ENCODE results near the gene EXD3.
A peak's percentile ranks its signal among the peaks of the same experiment; 100 is the strongest.

EXD3 gene

GRCh38 chr9:137313326-137313936 is 109.5 kb downstream of the EXD3 start:
- DNase-seq = no peak

GRCh38 chr9:137312852-137313325 is 110.1 kb downstream of the EXD3 start:
- DNase-seq = no peak

DNA sequence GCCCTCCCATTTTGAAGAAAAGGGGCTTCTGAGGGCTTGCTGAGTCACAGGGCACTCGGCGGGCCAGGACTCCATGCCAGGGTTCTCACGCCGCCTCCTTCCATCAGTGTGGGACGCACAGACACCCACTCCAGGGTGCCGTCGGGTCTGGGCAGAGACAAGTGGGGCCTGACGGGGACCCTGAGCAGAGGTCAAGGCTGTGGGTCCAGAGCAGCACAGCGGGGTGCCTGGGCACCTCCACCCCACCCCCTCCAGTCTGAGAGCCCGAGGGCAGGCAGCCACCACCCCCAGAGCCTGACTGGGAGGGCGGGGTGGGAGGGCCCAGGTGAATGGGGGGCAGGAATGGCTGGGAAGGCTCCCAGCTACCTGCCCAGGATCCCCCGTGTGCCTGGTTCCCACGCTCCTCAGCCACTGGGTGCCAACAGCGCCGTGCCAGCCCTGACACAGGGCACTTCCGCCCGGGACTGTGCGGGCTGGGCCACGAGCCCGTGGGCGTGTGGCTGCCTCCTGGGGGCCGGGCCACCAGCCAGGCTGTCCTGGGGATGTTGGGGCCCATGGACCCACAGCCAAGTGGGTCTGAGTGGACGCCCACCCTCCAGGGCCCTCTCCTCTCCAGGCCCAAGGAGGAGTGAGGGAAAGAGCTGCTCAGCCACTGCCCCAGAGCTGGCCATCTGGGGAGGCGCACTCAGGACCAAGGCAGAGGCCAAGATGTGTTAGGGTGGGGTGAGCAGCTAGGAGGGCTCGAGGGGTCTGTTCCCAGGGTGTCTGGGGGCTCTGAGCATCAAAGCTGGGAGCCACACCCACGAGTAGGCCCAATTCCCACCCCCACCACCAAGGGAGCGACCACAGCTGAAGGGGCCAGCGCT is 110.7 kb downstream of the EXD3 start:
- DNase-seq = no peak

- DNase-seq = no peak
These were observed 111.6 kb downstream of the EXD3 start for GRCh38 chr9:137311171-137311985.

GRCh38 chr9:137310189-137311052 is 112.5 kb downstream of the EXD3 start:
- no peak for DNase-seq

DNA sequence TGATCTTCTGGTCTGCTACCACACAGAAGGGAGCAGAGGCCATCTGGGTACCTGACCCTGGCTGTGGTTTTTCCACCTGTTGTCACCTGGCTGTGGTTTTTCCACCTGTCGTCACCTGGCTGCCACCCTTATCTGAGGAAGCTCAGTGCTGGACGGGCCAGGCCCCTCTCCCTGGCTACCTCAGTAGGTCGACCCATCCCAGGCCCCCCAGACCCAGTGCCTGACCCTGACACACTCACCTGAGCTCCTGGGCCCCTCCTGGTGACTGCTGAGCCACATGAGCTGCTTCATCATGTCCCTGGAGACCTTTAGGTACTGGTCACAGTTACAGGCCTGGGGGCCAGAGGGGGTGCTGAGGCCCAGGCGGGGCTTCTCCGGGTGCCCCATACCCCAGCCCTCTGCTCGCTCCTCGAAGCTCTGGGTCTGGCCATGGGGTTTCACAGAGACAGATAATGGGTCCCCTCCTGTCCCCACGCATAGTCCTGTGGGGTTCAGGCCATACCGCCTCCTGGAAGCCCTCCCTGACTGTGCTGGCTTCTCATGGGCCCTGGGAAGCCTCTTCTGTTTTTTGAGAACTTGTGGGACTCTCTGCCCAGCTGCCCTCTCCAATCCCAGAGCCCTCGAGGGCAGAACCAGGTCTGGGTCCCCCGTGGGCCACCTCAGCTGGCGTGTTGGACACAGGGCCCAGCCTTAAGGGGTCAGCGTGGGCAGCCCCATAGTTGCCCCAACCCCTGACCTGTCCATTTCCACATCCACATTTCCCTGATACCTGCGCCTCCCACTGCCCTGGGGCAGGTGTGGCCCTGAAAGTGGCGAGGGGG is 113.4 kb downstream of the EXD3 start:
- DNase-seq = no peak

DNA sequence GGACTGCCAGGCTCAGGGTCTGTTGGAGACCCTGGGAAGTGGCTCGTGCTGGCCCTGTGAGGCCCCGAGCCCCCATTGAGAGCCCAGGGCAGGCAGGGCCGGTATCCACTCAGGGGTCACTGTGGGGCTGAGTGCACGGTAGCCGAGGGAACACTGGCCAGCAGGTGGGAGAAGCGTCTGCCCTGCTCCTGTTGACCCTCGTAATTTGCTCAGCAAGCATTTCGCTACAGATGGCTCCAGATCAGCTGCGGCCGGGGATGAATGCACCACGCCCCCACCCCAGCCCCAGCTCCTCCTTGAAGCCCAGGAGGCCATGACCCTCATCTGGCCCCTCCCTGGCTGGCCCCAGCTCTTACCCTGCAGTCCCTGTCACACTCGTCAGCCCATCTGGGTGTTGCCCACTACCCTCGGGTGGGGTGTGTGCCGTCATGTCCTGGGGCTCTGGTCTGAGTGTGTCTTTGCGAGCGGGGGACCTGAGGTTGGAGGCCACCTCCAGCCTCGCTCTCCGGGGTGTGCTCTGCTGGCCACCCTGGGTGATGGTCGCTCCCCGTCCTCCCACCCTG is 114.8 kb downstream of the EXD3 start:
- DNase-seq = no peak

GRCh38 chr9:137307255-137308056 is 115.5 kb downstream of the EXD3 start:
- peak; percentile 60 for DNase-seq

DNA sequence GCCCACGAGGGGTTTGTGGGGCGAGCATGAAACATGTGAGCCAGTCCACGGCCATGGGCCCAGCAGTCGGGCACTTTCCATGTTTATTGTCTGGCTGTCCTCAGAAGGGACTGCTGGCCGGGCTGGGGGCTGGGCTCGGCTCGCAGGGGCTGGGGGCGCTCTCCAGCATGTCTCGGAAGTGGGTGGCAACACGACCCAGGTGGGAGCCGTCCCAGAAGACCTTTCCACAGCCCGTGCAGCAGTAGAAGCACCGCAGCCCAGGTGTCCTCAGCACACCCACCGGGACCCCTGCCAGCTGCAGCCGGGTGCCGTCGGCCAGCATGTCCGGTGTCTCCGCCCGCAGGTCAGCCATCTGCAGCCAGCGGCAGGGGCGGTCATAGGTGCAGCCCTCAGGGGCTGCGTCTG is 116.1 kb downstream of the EXD3 start:
- DNase-seq = no peak

- peak; percentile 0 for DNase-seq
These were observed 116.7 kb downstream of the EXD3 start for GRCh38 chr9:137306066-137306849.

GRCh38 chr9:137305798-137306065 is 117.2 kb downstream of the EXD3 start:
- DNase-seq = no peak

- DNase-seq = peak; percentile 84
These were observed 117.7 kb downstream of the EXD3 start for GRCh38 chr9:137305060-137305797.

- no peak for DNase-seq
These were observed 118.4 kb downstream of the EXD3 start for GRCh38 chr9:137304383-137305059.

DNA sequence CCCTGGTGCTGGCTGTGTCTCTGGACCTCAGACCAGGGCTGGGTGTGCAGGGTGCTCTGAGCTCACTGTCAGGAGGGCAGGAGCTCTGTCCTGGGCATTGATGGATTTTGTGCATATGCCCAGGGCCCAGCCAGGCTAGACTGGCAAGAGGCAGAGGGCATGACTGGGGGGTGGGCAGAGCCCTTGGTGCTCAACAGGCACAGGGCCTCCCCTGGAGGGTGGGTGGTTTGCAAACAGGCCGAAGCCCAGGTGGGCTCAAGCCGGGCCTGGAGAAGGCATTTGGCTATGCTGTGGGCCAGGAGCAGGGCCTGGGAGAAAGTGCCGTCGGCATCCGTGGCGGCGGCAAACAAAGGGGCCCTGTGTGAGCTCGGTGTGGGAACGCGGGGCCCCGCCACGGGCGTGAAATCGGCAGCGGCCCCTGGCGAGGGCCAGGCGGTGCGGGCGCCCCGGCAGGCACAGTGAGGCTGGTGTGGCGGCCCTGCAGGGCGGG is 119.0 kb downstream of the EXD3 start:
- no peak for DNase-seq

DNA sequence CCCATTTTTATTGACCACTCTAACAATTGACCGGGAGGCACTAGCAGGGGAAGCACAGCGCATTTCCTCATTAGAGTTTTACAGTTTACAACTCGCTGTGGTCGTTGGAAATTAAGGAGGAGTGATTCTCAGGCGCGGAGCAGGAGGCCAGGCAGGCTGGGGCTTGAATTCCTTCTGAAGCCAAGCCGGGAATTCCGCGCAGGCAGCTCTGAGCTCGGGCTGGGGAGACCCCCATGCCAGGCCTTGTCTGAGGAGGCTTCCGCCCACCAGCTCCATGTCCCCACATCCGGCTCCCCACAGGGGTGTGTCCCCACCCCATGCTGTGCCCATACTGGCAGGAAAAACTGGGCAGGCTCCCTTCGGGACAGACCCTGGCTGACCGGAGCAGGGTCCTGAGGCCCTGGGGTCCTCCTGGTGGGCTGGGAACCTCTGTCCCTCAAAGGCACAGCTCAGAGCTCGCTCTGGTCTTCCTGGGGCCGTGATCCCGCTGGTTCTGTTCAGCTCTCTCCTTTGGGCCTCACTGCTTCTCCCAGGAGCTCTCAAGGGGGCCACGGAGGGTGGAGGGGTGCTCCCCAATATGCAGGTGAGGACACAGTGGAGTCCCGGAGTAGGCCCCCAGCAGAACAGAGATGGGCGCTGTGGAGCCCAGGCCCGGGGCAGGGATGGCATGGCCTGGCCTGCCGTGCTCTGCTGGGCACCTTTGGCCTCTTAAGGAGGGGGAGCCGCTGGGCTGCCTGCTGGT is 119.6 kb downstream of the EXD3 start:
- DNase-seq = no peak

- DNase-seq = peak; percentile 71
These were observed 120.4 kb downstream of the EXD3 start for GRCh38 chr9:137302449-137303150.

DNA sequence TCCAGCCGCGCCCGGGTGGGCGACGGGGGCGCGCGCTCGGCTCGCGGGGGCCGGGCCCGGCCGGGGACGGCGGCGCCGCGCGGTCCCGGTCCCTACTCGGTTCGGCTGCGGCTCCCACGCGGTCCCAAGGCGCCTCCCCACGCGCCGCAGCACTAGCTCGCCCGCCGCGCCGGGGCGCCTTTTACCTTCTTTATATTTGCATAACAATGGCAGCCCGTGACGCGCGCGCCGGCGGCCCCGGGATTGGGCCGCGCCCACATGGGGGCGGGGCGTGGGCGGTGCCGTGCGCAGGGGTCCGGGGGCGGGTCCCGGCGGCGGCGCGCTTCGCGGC is 120.9 kb downstream of the EXD3 start, which contains the start of gene NRARP:
Gene NRARP, minus strand, starts transcription at position 154 of the 331 bp plus-strand sequence. CDS start 343 bp downstream, outside the sequence.
- peak; percentile 94 for DNase-seq
